Fibroblast of the aortic adventitia (primary cell): Measurements from ENCODE around the gene IPMK. TPM values are rescaled to one million over a fixed set of nuclear protein-coding genes. Genes with fewer than 3 reads are reported as not detected.

ENCODE experiments used
- DNase-seq: peaks from one replicate; pipeline ENCODE4 v3.0.0-alpha.2; 2010; ENCODE audit warnings: low read depth
- H3K4me3 ChIP-seq: 2 replicates; pipeline ENCODE4 v1.5.1; 2011; ENCODE audit warnings: low read depth, mild to moderate bottlenecking, control low read depth, low read length, moderate library complexity
- CTCF ChIP-seq: IDR thresholded peaks from 2 replicates; pipeline ENCODE4 v1.5.1; 2011; ENCODE audit warnings: mild to moderate bottlenecking, low read length, control low read depth, inconsistent platforms; ENCODE audit not compliant: insufficient read depth
- total RNA-seq: library from RNA; depleted of rRNA; stranded (reverse); fragments of >200 nt; gene quantifications from 2 replicates; pipeline ENCODE4 v1.2.3, GENCODE V29; 2012; ENCODE audit warnings: low replicate concordance

Gene IPMK
- total RNA-seq, 1 donor: 7.3 TPM

GRCh38 chr10:58268946-58269781 lies 1.5 kb upstream of the IPMK start, which contains the start of gene CISD1:
Gene CISD1 (plus strand): TSS chr10:58269162. CDS start chr10:58269274, 112 bp downstream.
- peak within 1 kb of the TSS; percentile 88 for H3K4me3 ChIP-seq
- no peak for TF ChIP-seq CTCF
- DNase-seq: peak; percentile 100

DNA sequence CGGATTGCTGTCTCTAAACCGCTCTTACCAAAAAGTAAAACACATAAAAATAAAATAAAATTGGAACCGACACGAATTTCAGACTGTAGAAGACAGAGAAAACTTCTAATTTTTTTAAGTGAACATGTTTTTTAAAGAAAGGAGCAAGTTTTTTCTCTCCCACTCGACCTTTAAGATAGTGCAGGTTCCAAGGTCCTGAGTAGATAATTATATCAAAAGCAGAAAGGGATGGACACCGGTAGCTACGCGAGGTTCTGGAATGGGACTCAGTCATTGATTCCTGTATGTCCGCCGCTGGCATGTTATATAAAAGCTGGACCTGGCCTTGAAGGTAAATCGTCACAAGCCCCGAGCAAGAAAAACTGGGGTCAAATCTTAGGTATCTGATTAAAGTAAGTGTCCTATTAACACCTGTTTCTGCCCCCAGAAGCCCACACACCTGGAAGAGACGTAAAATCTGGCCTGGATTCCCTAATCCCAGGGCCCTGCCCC lies 806 bp upstream of the IPMK start:
- DNase-seq: no peak
- TF ChIP-seq CTCF: no peak

DNA sequence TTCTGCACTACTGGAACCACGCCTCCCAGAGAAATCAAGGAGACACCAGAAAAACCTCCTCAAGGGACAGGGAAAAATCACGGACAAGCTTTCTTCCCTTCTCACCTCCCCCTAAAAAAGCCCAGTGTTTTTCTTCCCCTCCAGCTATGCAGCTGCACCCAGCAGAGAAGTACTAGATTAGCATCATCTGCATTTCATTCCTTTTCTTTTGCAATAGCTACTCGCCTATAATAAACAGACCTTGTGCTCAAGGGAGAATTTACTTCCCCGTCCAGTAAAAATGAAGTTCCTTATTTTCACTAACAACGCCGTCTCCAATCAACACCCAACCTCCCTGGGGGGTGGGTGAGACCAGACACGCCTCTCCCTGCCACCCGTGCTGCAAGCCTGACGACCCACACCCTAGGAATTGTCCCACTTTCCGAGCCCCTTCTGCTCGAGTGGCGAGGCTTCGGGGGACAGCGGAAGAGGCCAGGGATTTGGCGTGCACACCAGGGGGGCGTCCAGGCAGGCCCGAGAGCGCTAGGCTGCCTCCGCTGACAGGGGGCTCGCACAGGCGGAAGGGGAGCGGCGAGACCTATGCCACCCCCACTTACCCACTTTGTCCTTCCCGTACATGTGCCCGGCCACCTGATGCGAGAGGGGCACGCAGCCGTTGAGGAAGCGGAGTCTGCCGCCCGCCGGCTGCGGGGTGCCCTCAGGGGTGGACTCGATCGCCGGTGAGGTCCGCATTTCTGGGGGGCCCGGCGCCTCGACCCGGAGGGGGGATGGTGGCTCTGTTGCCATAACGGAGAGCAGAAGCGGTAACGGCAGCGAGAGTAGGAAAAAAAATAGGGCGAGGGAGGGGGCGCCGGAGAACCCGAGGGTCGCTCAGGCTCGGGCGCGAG lies 625 bp downstream of the IPMK start:
- DNase-seq: peak; percentile 63
- H3K4me3 ChIP-seq: peak overlapping the region; percentile 88
- TF ChIP-seq CTCF: no peak

More for the DNA sequence above, 806 bp upstream of the IPMK start:
- peak overlapping the region; percentile 88 for H3K4me3 ChIP-seq

- TF ChIP-seq CTCF: no peak
- peak overlapping the region; percentile 88 for H3K4me3 ChIP-seq
- DNase-seq: peak; percentile 63
These were observed 1.5 kb downstream of the IPMK start for GRCh38 chr10:58266003-58266825.

DNA sequence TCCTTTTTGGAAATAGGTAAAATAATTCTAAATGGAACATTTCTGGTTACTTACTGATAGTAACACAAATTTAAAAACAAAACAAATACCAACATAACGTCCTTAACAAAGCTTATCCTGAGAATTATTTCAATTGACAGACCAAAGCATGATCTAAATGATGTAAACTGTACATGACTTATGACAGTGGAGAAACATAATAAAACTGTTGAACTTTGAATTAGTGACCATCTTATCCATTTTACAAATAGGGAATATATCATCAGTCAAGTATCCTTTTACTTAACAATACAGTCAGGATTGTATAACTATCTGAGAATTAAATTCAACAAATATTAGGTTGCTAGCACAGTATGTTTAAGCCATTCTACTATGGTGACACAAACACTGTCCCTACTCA lies 2.4 kb downstream of the IPMK start:
- no peak for DNase-seq
- H3K4me3 ChIP-seq: peak overlapping the region; percentile 88
- no peak for TF ChIP-seq CTCF

DNA sequence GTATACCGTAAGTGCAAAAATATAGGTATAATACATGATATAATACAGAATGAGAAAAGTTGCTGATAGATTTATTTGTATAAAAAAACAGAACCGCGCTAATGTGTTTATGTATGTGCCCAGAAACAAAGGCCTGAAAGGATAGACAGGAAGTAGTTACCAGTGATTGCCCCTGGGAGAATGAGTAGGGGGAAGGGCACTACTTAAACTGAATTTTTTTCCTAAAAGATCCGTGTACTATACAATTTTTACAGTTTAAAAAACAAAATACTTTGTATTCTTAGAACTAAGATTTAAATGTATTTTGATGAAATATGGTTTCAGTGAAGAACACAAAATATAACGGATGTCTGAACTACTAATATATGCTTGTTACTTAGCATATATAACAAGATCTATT lies 2.9 kb downstream of the IPMK start:
- no peak for DNase-seq
- no peak overlapping the region for H3K4me3 ChIP-seq
- TF ChIP-seq CTCF: no peak
